Measurements from ENCODE around the gene LAMB2. TPM values are rescaled to one million over a fixed set of nuclear protein-coding genes. Genes with fewer than 3 reads are reported as not detected.

Gene LAMB2
- polyA plus RNA-seq, 4 donors: 362 to 429 (median 394) TPM

GRCh38 chr3:49161808-49162530 is 29.1 kb upstream of the LAMB2 start:
- no peak for DNase-seq (ENCODE audit: low read depth in 4 of 4, low spot score in 2 of 4)

DNA sequence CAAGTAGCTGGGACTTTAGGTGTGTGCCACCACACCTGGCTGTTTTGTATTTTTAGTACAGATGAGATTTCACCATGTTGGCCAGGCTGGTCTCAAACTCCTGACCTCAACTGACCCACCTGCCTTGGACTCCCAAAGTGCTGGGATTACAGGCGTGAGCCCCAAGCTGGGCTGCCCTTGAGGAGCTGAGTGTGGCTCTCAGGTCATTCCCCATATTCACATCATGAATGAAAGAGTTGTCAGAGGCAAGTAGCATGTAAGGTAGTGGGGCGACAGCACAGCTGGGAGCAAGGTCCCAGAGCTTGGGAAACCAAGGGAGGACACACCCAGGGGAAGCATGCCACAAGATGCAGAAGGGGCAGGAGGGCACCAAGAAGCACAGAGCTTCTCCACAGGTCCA is 28.3 kb upstream of the LAMB2 start:
- no peak for DNase-seq (ENCODE audit: low read depth in 4 of 4, low spot score in 2 of 4)

- no peak for DNase-seq (ENCODE audit: low read depth in 4 of 4, low spot score in 2 of 4)
Measured at GRCh38 chr3:49158792-49159191, 25.9 kb upstream of the LAMB2 start.

- DNase-seq (ENCODE audit: low read depth in 4 of 4, low spot score in 2 of 4): no peak
Measured at GRCh38 chr3:49158103-49158709, 25.4 kb upstream of the LAMB2 start.

- no peak for DNase-seq (ENCODE audit: low read depth in 4 of 4, low spot score in 2 of 4)
Measured at GRCh38 chr3:49157289-49157688, 24.4 kb upstream of the LAMB2 start.

- DNase-seq (ENCODE audit: low read depth in 4 of 4, low spot score in 2 of 4): no peak
Measured at GRCh38 chr3:49153349-49153912, 20.6 kb upstream of the LAMB2 start.

DNA sequence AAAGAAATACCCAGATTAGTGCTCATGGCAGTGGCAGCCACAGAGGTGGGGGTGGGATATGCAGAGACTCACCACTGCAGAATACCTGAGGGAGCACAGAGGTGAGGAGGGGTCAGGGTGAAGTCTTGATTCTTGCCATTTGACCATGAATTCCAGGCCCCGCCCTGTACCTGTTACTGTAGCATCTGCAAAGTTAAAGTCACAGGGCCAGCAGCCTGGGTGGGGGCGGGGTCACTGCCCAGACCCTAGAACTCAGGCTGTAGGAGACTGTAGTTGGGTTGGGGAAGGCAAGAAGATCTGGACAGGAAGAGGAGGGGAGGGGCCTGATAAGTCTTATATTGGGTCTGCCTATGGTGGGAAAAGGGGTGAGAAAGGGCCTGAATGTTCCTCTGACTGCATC is 18.8 kb upstream of the LAMB2 start:
- no peak for DNase-seq (ENCODE audit: low read depth in 4 of 4, low spot score in 2 of 4)

- no peak for DNase-seq (ENCODE audit: low read depth in 4 of 4, low spot score in 2 of 4)
Measured at GRCh38 chr3:49148159-49148558, 15.3 kb upstream of the LAMB2 start.

DNA sequence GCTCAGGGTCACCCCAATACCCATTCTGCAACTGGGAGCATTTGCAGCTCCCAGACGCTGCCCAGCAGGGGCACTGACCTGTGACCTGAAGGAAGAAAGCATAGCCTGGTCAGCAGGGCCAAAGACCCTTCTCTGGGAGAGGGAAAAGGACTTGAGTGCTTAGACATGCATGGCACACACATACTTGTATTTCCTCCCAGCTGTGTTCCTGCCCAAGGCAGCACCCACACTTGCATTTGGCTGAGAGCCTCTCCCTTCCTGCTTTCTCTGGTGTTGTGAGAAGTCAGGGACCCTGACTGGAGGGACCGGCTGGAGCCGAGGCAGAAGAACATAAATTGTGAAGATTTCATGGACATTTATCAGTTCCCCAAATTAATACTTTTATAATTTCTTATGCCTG is 7.2 kb upstream of the LAMB2 start:
- DNase-seq (ENCODE audit: low read depth in 4 of 4, low spot score in 2 of 4): no peak

- DNase-seq (ENCODE audit: low read depth in 4 of 4, low spot score in 2 of 4): no peak
Measured at GRCh38 chr3:49135499-49135898, 2.6 kb upstream of the LAMB2 start.

DNA sequence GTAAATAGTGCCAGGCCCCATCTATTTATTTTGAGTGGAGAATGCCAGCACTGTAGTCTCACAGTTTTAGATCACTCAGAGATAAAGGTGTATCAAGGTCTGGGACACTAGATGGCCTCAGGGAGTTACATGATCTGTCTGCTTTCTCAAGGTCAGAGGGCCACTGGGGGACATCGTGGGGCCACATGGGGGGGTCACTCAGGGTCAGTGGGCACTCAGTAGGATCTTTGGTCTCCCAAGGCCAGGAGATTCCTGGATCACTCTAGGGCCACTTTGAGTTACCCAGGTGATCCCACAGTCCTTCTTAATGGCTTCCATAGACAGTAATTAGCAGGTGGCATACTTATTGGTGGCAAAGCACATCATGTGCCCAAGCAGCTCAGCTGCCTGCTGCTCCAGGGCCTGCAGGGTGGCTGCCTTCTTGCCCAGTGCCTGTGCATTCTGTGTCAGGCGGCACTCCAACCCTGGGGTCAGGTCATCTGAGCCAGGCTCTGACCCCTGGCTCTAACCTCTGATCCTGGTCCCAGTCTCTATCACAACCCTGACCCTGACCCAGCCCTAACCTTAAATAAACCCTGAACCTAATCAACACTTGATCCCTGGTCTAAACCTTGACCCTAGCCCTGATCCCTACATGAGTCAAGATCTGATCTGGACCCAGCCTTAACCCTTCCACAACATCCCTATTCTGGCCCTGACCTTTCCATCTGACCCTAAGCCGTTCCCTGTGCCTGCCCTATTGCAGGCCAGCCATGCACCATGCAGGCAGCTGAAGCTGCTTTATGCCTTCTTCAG is 1.8 kb upstream of the LAMB2 start:
- no peak for DNase-seq (ENCODE audit: low read depth in 4 of 4, low spot score in 2 of 4)

GRCh38 chr3:49133226-49133951 is 539 bp upstream of the LAMB2 start:
- peak; percentile 68 to 89 (median 85) for DNase-seq (ENCODE audit: low read depth in 4 of 4, low spot score in 2 of 4)

GRCh38 chr3:49132073-49132436 is 795 bp downstream of the LAMB2 start:
- DNase-seq (ENCODE audit: low read depth in 4 of 4, low spot score in 2 of 4): no peak

DNA sequence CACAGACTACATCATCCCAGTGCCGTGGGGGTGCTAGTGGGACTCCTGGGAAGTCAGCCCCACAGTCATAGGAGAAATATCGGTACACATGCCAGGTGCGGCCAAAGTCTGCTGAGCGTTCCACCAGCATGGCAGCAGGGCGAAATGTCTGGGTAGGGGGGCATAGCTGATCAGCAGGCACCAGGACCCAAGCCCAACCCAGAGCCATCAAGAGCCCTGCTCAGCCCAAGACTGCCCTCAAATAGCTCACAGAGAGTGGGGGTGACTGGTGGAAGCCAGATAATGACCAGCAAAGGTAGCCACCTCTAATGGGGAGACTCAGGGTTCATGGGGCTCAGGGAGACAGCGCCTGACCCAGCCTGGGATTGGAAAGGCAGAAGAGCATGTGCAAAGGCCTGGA is 1.3 kb downstream of the LAMB2 start:
- DNase-seq (ENCODE audit: low read depth in 4 of 4, low spot score in 2 of 4): no peak

DNA sequence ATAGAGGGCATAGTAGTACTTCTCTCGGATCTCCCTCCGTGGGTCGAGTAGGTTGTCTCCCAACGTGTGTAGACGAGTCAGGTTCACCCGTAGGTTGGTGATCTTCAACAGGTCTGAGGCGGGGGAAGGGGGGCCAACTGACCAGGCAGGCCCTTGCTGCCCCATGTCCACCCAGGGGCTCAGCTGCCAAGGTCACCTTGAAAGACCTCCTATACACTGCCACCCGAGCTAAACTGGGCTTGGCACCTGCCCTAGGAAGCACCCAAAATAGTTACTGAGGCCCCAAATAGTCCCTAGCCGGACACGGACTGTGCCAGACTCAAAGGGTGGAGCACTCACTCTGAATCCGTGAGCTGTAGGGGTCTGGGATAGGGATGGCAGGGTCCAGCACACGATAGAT is 1.8 kb downstream of the LAMB2 start:
- no peak for DNase-seq (ENCODE audit: low read depth in 4 of 4, low spot score in 2 of 4)

- DNase-seq (ENCODE audit: low read depth in 4 of 4, low spot score in 2 of 4): no peak
Measured at GRCh38 chr3:49124991-49125670, 7.7 kb downstream of the LAMB2 start.

DNA sequence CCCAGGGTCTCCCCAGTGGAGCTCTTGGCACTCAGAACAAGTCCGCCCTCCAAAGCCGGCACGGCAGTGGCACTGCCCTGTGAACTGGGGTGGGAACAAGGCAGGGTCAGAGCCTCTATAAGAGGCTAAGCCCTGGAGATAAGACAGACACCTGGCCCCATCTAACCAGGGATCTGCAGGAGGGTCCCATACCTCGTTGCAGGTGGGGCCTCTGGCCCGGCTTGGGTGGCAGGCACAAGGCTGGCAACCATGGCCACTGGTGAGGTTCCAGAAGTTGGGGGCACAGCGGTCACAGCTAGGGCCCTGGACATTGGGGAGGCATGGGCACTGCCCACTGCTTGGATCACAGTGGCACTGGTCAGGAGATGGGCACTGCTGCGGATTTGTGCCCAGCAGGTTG is 8.6 kb downstream of the LAMB2 start:
- no peak for DNase-seq (ENCODE audit: low read depth in 4 of 4, low spot score in 2 of 4)

GRCh38 chr3:49123687-49124086 is 9.2 kb downstream of the LAMB2 start:
- DNase-seq (ENCODE audit: low read depth in 4 of 4, low spot score in 2 of 4): no peak

DNA sequence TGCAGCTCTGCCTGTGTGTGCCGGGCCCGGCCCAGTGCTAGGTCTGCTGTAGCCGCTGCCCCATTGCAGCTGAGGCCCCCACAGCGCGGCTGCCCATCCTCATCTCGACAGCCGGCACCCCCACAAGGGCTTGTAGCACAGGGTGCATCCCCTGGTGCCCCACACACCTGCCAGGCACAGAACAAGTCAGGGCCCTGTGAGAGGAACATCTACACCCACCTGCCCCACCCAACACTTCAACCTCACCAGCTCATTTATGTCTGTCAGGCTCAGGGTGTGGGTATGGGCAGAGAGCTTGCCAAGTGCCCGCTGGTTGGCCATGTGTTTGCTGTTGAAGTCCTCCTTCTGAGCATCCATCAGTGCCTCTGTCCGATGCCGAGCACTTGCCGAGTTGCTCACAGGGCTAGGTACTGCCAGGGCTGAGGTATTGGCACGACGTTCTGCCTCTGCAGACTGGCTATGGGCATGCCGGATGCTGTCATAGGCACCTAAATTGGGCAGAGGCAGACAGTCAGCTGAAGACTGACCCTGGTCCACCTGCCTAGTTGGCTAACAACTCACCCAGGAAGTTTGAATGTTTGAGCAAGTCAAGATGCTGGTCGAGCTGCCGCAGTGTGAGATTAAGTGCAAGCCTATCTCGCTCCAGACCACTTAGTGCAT is 9.8 kb downstream of the LAMB2 start:
- no peak for DNase-seq (ENCODE audit: low read depth in 4 of 4, low spot score in 2 of 4)

- DNase-seq (ENCODE audit: low read depth in 4 of 4, low spot score in 2 of 4): no peak
Measured at GRCh38 chr3:49122451-49122850, 10.4 kb downstream of the LAMB2 start.

Data from left renal cortex interstitium (tissue), 4 donors.